ENCODE results near the gene GPC1.

- TF ChIP-seq CTCF (IDR thresholded peaks at IDR 0.05) (no peak), POLR2A (IDR thresholded peaks at IDR 0.05) (no peak), EP300 (IDR thresholded peaks at IDR 0.05) (no peak)
These were observed 28.5 kb downstream of the GPC1 start for GRCh38 chr2:240463866-240464481.
